ENCODE data around the gene ZDHHC8.

GRCh38 chr22:20129747-20130014, 1.9 kb upstream of the ZDHHC8 start:
- TF ChIP-seq, protein P1, sequence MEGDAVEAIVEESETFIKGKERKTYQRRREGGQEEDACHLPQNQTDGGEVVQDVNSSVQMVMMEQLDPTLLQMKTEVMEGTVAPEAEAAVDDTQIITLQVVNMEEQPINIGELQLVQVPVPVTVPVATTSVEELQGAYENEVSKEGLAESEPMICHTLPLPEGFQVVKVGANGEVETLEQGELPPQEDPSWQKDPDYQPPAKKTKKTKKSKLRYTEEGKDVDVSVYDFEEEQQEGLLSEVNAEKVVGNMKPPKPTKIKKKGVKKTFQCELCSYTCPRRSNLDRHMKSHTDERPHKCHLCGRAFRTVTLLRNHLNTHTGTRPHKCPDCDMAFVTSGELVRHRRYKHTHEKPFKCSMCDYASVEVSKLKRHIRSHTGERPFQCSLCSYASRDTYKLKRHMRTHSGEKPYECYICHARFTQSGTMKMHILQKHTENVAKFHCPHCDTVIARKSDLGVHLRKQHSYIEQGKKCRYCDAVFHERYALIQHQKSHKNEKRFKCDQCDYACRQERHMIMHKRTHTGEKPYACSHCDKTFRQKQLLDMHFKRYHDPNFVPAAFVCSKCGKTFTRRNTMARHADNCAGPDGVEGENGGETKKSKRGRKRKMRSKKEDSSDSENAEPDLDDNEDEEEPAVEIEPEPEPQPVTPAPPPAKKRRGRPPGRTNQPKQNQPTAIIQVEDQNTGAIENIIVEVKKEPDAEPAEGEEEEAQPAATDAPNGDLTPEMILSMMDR (IDR thresholded peaks at IDR 0.05; ENCODE audit: low read depth, low read length) = no peak
- TF ChIP-seq MYC (IDR thresholded peaks at IDR 0.05; ENCODE audit: low read depth, low read length) (no peak), POLR2A (IDR thresholded peaks at IDR 0.05; ENCODE audit: extremely low read depth, insufficient read length) (no peak)
